ENCODE measurements around the gene LEKR1.

DNA sequence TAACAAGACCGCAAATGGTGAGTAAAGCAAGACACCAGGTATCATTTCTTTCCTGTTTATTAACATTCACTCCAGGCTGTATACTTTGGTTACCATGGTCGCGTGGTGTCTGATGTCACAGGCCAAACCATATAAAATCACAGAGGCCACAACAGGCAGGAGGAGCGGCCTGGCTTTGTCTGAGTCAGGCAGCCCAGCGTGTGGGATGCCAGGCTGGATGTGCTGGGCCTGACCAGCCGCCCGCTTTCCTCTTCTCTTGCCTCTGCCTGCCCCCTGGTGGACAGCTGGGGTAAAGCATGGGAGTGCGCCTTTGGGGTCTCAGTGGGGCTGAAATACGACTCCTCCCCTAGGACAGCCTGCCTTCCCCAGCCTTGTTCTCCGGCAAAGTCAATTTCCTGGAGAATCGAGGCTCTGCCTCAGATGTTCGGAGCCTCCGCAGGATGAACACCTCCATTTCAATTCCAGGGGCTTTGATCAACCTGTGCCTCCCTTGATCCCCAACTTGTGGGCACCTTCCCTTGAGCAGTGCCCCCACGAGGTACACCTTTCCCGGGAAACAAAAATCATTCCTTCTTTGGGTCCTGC is 255.6 kb downstream of the LEKR1 start:
- TF ChIP-seq, protein P1, sequence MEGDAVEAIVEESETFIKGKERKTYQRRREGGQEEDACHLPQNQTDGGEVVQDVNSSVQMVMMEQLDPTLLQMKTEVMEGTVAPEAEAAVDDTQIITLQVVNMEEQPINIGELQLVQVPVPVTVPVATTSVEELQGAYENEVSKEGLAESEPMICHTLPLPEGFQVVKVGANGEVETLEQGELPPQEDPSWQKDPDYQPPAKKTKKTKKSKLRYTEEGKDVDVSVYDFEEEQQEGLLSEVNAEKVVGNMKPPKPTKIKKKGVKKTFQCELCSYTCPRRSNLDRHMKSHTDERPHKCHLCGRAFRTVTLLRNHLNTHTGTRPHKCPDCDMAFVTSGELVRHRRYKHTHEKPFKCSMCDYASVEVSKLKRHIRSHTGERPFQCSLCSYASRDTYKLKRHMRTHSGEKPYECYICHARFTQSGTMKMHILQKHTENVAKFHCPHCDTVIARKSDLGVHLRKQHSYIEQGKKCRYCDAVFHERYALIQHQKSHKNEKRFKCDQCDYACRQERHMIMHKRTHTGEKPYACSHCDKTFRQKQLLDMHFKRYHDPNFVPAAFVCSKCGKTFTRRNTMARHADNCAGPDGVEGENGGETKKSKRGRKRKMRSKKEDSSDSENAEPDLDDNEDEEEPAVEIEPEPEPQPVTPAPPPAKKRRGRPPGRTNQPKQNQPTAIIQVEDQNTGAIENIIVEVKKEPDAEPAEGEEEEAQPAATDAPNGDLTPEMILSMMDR (conservative IDR thresholded peaks at IDR 0.05; ENCODE audit: low read length) = peak; percentile 96
- no peak for TF ChIP-seq EZH2phosphoT487 (IDR thresholded peaks at IDR 0.05; ENCODE audit: borderline replicate concordance, low read depth, low read length)

Data from OCI-LY7 (cell line).